Neural cell (in vitro differentiated cells): ENCODE data around the gene DTD2. TPM values are rescaled to one million over a fixed set of nuclear protein-coding genes. Genes with fewer than 3 reads are reported as not detected.

Experiments
- H2AFZ ChIP-seq: fragments of 200-600, 300-800 bp; sonication (generic), shearing (Covaris generic); 2 replicates; pipeline ENCODE4 v1.6.0; 2014; ENCODE audit warnings: low read depth, mild to moderate bottlenecking, antibody characterized with exemption, low read length, moderate library complexity
- H3F3A ChIP-seq: fragments of 200-600 bp; shearing (Covaris generic); 2 replicates; pipeline ENCODE4 v1.6.1; 2016; ENCODE audit warnings: mild to moderate bottlenecking, moderate library complexity, mixed read lengths, antibody characterized with exemption, low read length; ENCODE audit not compliant: insufficient read depth, poor library complexity, severe bottlenecking
- H3K27ac ChIP-seq: fragments of 200-600, 300-800 bp; sonication (generic), shearing (Covaris generic); 2 replicates; pipeline ENCODE4 v1.5.1; 2014; ENCODE audit warnings: mild to moderate bottlenecking, low read length, moderate library complexity
- H3K27me3 ChIP-seq: fragments of 300-800, 200-600 bp; sonication (generic), shearing (Covaris generic); 2 replicates; pipeline ENCODE4 v1.6.0; 2014; ENCODE audit warnings: mild to moderate bottlenecking, low read depth, low read length, moderate library complexity; ENCODE audit not compliant: insufficient read depth
- H3K36me3 ChIP-seq: fragments of 300-800, 200-600 bp; sonication (generic), shearing (Covaris generic); 2 replicates; pipeline ENCODE4 v1.5.1; 2014; ENCODE audit warnings: mild to moderate bottlenecking, antibody characterized with exemption, low read length, moderate library complexity; ENCODE audit not compliant: insufficient read depth
- H3K4me2 ChIP-seq: fragments of 300-800, 200-600 bp; sonication (generic), shearing (Covaris generic); 2 replicates; pipeline ENCODE4 v1.6.0; 2014; ENCODE audit warnings: mild to moderate bottlenecking, low read length
- H3K4me3 ChIP-seq: fragments of 300-800, 200-600 bp; sonication (generic), shearing (Covaris generic); 2 replicates; pipeline ENCODE4 v1.5.1; 2014; ENCODE audit warnings: mild to moderate bottlenecking, low read length, moderate library complexity
- H3K79me2 ChIP-seq: fragments of 200-600 bp; shearing (Covaris generic); replicated peaks from 2 replicates; pipeline ENCODE4 v1.6.0; 2014; ENCODE audit warnings: mild to moderate bottlenecking, low read length, moderate library complexity; ENCODE audit not compliant: insufficient read depth
- H3K9ac ChIP-seq: fragments of 300-800, 200-600 bp; sonication (generic), shearing (Covaris generic); 2 replicates; pipeline ENCODE4 v1.6.1; 2016; ENCODE audit warnings: mild to moderate bottlenecking, low read length, mixed read lengths
- H3K9me2 ChIP-seq: fragments of 200-600 bp; shearing (Covaris generic); 2 replicates; pipeline ENCODE4 v1.6.1; 2016; ENCODE audit warnings: mild to moderate bottlenecking, low read length, mixed read lengths; ENCODE audit not compliant: insufficient read depth
- H3K9me3 ChIP-seq: fragments of 200-600, 300-800 bp; sonication (generic), shearing (Covaris generic); 2 replicates; pipeline ENCODE4 v1.6.1; 2016; ENCODE audit warnings: mild to moderate bottlenecking, mixed run types, low read length, moderate library complexity, mixed read lengths
- H4K20me1 ChIP-seq: fragments of 200-600 bp; shearing (Covaris generic); 2 replicates; pipeline ENCODE4 v1.6.1; 2016; ENCODE audit warnings: mild to moderate bottlenecking, mixed run types; ENCODE audit not compliant: insufficient read depth
- EP300 ChIP-seq: fragments of 450-650 bp; conservative IDR thresholded peaks from 2 replicates; pipeline ENCODE4 v1.6.1; 2014; ENCODE audit warnings: antibody characterized with exemption, mild to moderate bottlenecking, moderate library complexity; ENCODE audit not compliant: poor library complexity, severe bottlenecking
- EZH2 ChIP-seq: fragments of 200-600, 300-800 bp; shearing (Covaris generic), sonication (generic); IDR thresholded peaks from 2 replicates; pipeline ENCODE4 v1.6.1; 2014; ENCODE audit warnings: antibody characterized with exemption, low read length, borderline replicate concordance, mild to moderate bottlenecking; ENCODE audit not compliant: insufficient read depth, poor library complexity, severe bottlenecking
- MXI1 ChIP-seq: fragments of 450-650 bp; conservative IDR thresholded peaks from 2 replicates; pipeline ENCODE4 v1.6.1; 2014; ENCODE audit warnings: antibody characterized with exemption, mild to moderate bottlenecking; ENCODE audit not compliant: poor library complexity, severe bottlenecking
- POLR2AphosphoS5 ChIP-seq: IDR thresholded peaks from 2 replicates; pipeline ENCODE4 v1.6.1; 2012
- RAD21 ChIP-seq: fragments of 450-650 bp; conservative IDR thresholded peaks from 2 replicates; pipeline ENCODE4 v1.6.1; 2014; ENCODE audit warnings: antibody characterized with exemption, mild to moderate bottlenecking, moderate library complexity
- SMC3 ChIP-seq: fragments of 450-650 bp; conservative IDR thresholded peaks from 2 replicates; pipeline ENCODE4 v1.6.1; 2014; ENCODE audit warnings: antibody characterized with exemption, mild to moderate bottlenecking, moderate library complexity; ENCODE audit not compliant: poor library complexity
- TAF1 ChIP-seq: IDR thresholded peaks from 2 replicates; pipeline ENCODE4 v1.6.1; 2012; ENCODE audit warnings: low read depth
- polyA plus RNA-seq: library from polyadenylated mRNA; depleted of rRNA; stranded (reverse); fragments of >200 nt; gene quantifications from 2 replicates; pipeline ENCODE4 v1.2.3, GENCODE V29; 2014
- TF ChIP-seq, protein P1 (sequence below): IDR thresholded peaks from 2 replicates; pipeline ENCODE4 v1.6.1; 2012; ENCODE audit warnings: borderline replicate concordance
- TF ChIP-seq, protein P2 (sequence below): fragments of 450-650 bp; IDR thresholded peaks from 2 replicates; pipeline ENCODE4 v1.5.1; 2014; ENCODE audit warnings: antibody characterized with exemption, mild to moderate bottlenecking, moderate library complexity; ENCODE audit not compliant: poor library complexity, severe bottlenecking

Gene DTD2
- polyA plus RNA-seq, 1 donor from 2014 or later = 38.8 TPM

DNA sequence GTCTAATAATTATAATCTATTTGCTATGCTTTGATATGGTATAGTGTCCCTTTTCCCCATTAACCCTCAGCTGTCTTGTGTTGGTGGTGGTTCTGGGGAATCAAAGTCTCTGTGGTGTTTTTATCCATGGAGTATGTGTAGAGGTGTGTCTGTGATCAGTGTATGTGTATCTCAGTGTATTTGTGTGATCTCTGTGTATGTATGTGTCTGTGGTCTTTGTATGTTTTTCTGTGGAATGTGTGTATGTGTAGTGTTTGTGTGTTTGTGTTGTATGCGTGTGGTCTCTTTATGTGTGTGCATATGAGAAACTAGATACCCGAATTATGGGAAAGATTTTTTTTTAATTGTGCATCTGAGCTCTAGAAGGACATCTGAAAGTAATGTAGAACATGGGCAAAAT is 29.5 kb upstream of the DTD2 start:
- no peaks in the 10 kb centered on the region for H3K36me3 ChIP-seq
- H3K9me3 ChIP-seq = no peaks in the 10 kb centered on the region

DNA sequence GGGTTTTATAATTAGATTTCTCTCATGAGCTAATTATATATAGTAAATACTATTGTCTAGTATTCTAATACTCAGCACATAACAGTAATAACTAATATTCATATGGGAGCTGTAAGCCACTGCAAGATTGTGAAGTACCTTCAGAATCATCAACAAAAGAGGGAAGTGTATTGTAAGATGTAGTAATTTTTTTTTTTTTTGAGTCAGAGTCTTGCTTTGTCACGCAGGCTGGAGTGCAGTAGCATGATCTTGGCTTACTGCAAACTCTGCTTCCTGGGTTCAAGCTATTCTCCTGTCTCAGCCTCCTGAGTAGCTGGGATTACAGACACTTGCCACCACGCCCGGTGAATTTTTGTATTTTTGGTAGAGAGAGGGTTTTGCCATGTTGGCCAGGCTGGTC is 27.4 kb upstream of the DTD2 start:
- no peaks in the 10 kb centered on the region for H3K9me2 ChIP-seq
- H3K27me3 ChIP-seq = no peaks in the 10 kb centered on the region
- no peak overlapping the region for H2AFZ ChIP-seq
- H3K27ac ChIP-seq = no peak overlapping the region
- H3K4me2 ChIP-seq = no peak overlapping the region
- H3K36me3 ChIP-seq = no peaks in the 10 kb centered on the region
- no peak overlapping the region for H3K9ac ChIP-seq
- H3K79me2 ChIP-seq = no peaks in the 10 kb centered on the region
- H3K9me3 ChIP-seq = no peaks in the 10 kb centered on the region
- H3F3A ChIP-seq = no peaks in the 10 kb centered on the region
- H4K20me1 ChIP-seq = no peaks in the 10 kb centered on the region
- TF ChIP-seq MXI1 (no peak), EZH2 (no peak), RAD21 (no peak), POLR2AphosphoS5 (no peak), TAF1 (no peak), SMC3 (no peak), EP300 (no peak)
- TF ChIP-seq, protein P1, sequence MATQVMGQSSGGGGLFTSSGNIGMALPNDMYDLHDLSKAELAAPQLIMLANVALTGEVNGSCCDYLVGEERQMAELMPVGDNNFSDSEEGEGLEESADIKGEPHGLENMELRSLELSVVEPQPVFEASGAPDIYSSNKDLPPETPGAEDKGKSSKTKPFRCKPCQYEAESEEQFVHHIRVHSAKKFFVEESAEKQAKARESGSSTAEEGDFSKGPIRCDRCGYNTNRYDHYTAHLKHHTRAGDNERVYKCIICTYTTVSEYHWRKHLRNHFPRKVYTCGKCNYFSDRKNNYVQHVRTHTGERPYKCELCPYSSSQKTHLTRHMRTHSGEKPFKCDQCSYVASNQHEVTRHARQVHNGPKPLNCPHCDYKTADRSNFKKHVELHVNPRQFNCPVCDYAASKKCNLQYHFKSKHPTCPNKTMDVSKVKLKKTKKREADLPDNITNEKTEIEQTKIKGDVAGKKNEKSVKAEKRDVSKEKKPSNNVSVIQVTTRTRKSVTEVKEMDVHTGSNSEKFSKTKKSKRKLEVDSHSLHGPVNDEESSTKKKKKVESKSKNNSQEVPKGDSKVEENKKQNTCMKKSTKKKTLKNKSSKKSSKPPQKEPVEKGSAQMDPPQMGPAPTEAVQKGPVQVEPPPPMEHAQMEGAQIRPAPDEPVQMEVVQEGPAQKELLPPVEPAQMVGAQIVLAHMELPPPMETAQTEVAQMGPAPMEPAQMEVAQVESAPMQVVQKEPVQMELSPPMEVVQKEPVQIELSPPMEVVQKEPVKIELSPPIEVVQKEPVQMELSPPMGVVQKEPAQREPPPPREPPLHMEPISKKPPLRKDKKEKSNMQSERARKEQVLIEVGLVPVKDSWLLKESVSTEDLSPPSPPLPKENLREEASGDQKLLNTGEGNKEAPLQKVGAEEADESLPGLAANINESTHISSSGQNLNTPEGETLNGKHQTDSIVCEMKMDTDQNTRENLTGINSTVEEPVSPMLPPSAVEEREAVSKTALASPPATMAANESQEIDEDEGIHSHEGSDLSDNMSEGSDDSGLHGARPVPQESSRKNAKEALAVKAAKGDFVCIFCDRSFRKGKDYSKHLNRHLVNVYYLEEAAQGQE = no peak
- TF ChIP-seq, protein P2, sequence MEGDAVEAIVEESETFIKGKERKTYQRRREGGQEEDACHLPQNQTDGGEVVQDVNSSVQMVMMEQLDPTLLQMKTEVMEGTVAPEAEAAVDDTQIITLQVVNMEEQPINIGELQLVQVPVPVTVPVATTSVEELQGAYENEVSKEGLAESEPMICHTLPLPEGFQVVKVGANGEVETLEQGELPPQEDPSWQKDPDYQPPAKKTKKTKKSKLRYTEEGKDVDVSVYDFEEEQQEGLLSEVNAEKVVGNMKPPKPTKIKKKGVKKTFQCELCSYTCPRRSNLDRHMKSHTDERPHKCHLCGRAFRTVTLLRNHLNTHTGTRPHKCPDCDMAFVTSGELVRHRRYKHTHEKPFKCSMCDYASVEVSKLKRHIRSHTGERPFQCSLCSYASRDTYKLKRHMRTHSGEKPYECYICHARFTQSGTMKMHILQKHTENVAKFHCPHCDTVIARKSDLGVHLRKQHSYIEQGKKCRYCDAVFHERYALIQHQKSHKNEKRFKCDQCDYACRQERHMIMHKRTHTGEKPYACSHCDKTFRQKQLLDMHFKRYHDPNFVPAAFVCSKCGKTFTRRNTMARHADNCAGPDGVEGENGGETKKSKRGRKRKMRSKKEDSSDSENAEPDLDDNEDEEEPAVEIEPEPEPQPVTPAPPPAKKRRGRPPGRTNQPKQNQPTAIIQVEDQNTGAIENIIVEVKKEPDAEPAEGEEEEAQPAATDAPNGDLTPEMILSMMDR = no peak
- H3K4me3 ChIP-seq = no peak overlapping the region

More for the DNA sequence above, 29.5 kb upstream of the DTD2 start:
- H4K20me1 ChIP-seq = no peaks in the 10 kb centered on the region
- H3K27me3 ChIP-seq = no peaks in the 10 kb centered on the region
- no peak overlapping the region for H3K27ac ChIP-seq
- no peak overlapping the region for H3K4me3 ChIP-seq
- H3K9me2 ChIP-seq = no peaks in the 10 kb centered on the region
- H3K9ac ChIP-seq = no peak overlapping the region
- H3K79me2 ChIP-seq = no peaks in the 10 kb centered on the region
- TF ChIP-seq SMC3 (no peak), RAD21 (no peak), EP300 (no peak), POLR2AphosphoS5 (no peak), EZH2 (no peak)
- TF ChIP-seq, protein P2 = no peak
- H3F3A ChIP-seq = no peaks in the 10 kb centered on the region
- no peak overlapping the region for H3K4me2 ChIP-seq
- H2AFZ ChIP-seq = no peak overlapping the region
